Heart left ventricle (tissue), 16 donors: ENCODE results near the gene WNT5A. TPM values are rescaled to one million over a fixed set of nuclear protein-coding genes. Genes with fewer than 3 reads are reported as not detected.

Experiments used
- ATAC-seq, 4 donors: fragments of 200-7000 bp; cut with Tn5 transposase; one replicate each; pipeline ENCODE4 v1.9.1; 2020 to 2022; ENCODE audit warnings: moderate library complexity in 4 of 4, mild to moderate bottlenecking in 3 of 4, moderate number of reproducible peaks in 1 of 4
- DNase-seq, 5 donors: peaks; one replicate each; pipeline ENCODE4 v3.0.0-alpha.2; 2020
- H3K27ac ChIP-seq, 12 donors: fragments of 200-600 bp; sonication (generic) in 4 of 12; one replicate each; pipeline versions ENCODE4 v1.5.0 to v1.8.0; 2016 to 2022; ENCODE audit warnings: mild to moderate bottlenecking in 2 of 12
- H3K27me3 ChIP-seq, 9 donors: fragments of 200-600 bp; sonication (generic) in 2 of 9; one replicate each; pipeline versions ENCODE4 v1.5.1 to v1.8.0; 2016 to 2022; ENCODE audit warnings: mild to moderate bottlenecking in 3 of 9
- H3K36me3 ChIP-seq, 9 donors: fragments of 200-600 bp; sonication (generic) in 2 of 9; one replicate each; pipeline versions ENCODE4 v1.5.0 to v1.8.0; 2018 to 2022; ENCODE audit warnings: mild to moderate bottlenecking in 2 of 9
- H3K4me1 ChIP-seq, 12 donors: fragments of 200-600 bp; sonication (generic) in 4 of 12; one replicate each; pipeline versions ENCODE4 v1.5.0 to v1.8.0; 2016 to 2022; ENCODE audit warnings: mild to moderate bottlenecking in 3 of 12
- H3K4me3 ChIP-seq, 12 donors: fragments of 200-600 bp; sonication (generic) in 4 of 12; one replicate each; pipeline versions ENCODE4 v1.5.0 to v1.8.0; 2017 to 2022; ENCODE audit warnings: mild to moderate bottlenecking in 9 of 12, moderate library complexity in 4 of 12
- H3K9me3 ChIP-seq, 12 donors: fragments of 200-600 bp; sonication (generic) in 4 of 12; one replicate each; pipeline versions ENCODE4 v1.5.0 to v1.8.0; 2016 to 2022; ENCODE audit warnings: mild to moderate bottlenecking in 1 of 12
- CTCF ChIP-seq, 12 donors: fragments of 200-600 bp; sonication (generic) in 4 of 12; IDR thresholded peaks; one replicate each; pipeline versions ENCODE4 v1.5.0 to v1.8.0; 2018 to 2022; ENCODE audit warnings: antibody characterized with exemption in 12 of 12, mild to moderate bottlenecking in 5 of 12
- POLR2A ChIP-seq, 2 donors: fragments of 450-650 bp; IDR thresholded peaks; one replicate each; pipeline ENCODE4 v1.6.1; 2017; ENCODE audit warnings: antibody characterized with exemption in 2 of 2, mild to moderate bottlenecking in 2 of 2, moderate library complexity in 2 of 2
- WGBS, 4 donors: extraction: QIAGEN DNeasy Blood & Tissue Kit in 2 of 4; methylation state at CpG; one replicate each; pipeline versions ENCODE4 v1.1.5 to v1.1.7; 2013 to 2018; 5-methylcytosine and 5-hydroxymethylcytosine counted together
- intact Hi-C, 10 donors: fragments of 100-400 bp; cut with DNase I; formaldehyde crosslinking; loops; one replicate each; pipeline versions ENCODE4 v1.11.1 to v1.14.2; 2022
- polyA plus RNA-seq, 2 donors: library from polyadenylated mRNA; stranded (reverse); fragments of 200-250 nt; gene quantifications; one replicate each; pipeline ENCODE4 v1.2.3, GENCODE V29; 2013
- total RNA-seq, 9 donors: library from RNA; depleted of rRNA in 2 of 9; stranded (reverse); fragments of >200 nt in 2 of 9; fragmentation: NEBNext Ultra II Directional in 3 of 9; extraction: Animal tissue kit (Norgen Biotek cat#: 25700) in 3 of 9; gene quantifications; one replicate each; pipeline versions ENCODE4 v1.1.0 to v1.2.4, GENCODE V29; 2016 to 2023
- donor health status: ischemic (EF 13 %, LVEDD 7.1; RV severe dilation, severe dysfunction).
- donor health status: healthy with polysubstance abuse.
- donor health status: DM: no; HTN: yes; CAD: no.
- donor health status: DM: no; HTN: no; CAD: no.
- donor health status: ischemic (EF 25% LVEDD 6.9; RV normal size, moderate dysfunction).
- donor health status: ischemic (EF 25% LVEDD 5.7; RV mildly dilated, moderate dysfunction).
- donor health status: healthy.
- donor health status: DM: yes; HTN: yes; CAD: no.
- donor health status: ischemic (EF 35%, LVEDD 5.7; RV mildly dilated, moderate dysfunction).
- donor health status: nonischemic (EF 11% LVEDD 7.7; RV severe dilation, severe dysfunction).
- donor health status: DM: yes; HTN: yes; CAD: no.
- donor health status: PGD.
- donor health status: ischemic (EF 29% LVEDD 5.4; RV normal size, mild dysfunction).
- donor health status: nonischemic (EF 23%, LVEDD 6.1; RV moderate dilation, normal function).

WNT5A gene
- total and polyA plus RNA-seq, 11 donors, result 0.35 to 7.4 (median 3.2) TPM

- WGBS, 4 donors, result 80 to 85% (median 83%) methylated on average over 6 of the region's 6 CpGs
- H3K27ac ChIP-seq, result no peak overlapping the region
- no peak for ATAC-seq
- DNase-seq, result no peak
- intact Hi-C loops, result no loop called here
- no peaks in the 10 kb centered on the region for H3K36me3 ChIP-seq
- H3K4me3 ChIP-seq, result no peak overlapping the region
- peaks cover 0 to 13% (median 0%) of the 10 kb centered on the region in 9 donors for H3K27me3 ChIP-seq
- H3K4me1 ChIP-seq, result no peaks in the 10 kb centered on the region
- H3K9me3 ChIP-seq, result no peaks in the 10 kb centered on the region
- TF ChIP-seq CTCF (IDR thresholded peaks at IDR 0.05) (no peak), POLR2A (IDR thresholded peaks at IDR 0.05) (no peak)
Observed at GRCh38 chr3:55518451-55518850, 31.3 kb upstream of the WNT5A start.

- Histone ChIP-seq H3K36me3 (no peaks in the 10 kb centered on the region), H3K9me3 (no peaks in the 10 kb centered on the region), H3K4me3 (no peak overlapping the region), H3K27me3 (peaks cover 0 to 13% (median 0%) of the 10 kb centered on the region in 9 donors), H3K4me1 (no peaks in the 10 kb centered on the region), H3K27ac (no peak overlapping the region)
- intact Hi-C loops, result no loop called here
- no peak for ATAC-seq
- DNase-seq, result no peak
- TF ChIP-seq POLR2A (IDR thresholded peaks at IDR 0.05) (no peak), CTCF (IDR thresholded peaks at IDR 0.05) (no peak)
- WGBS, 4 donors, result 71 to 86% (median 78%) methylated on average over 10 of the region's 10 CpGs
Observed at GRCh38 chr3:55516392-55517030, 29.4 kb upstream of the WNT5A start.

- ATAC-seq, result no peak
- DNase-seq, result no peak
- WGBS, 4 donors, result 64 to 70% (median 68%) methylated on average over 14 of the region's 14 CpGs
Observed at GRCh38 chr3:55515550-55516246, 28.6 kb upstream of the WNT5A start.

More at GRCh38 chr3:55515550-55516246, 28.6 kb upstream of the WNT5A start:
- no peaks in the 10 kb centered on the region for H3K4me1 ChIP-seq
- no peaks in the 10 kb centered on the region for H3K36me3 ChIP-seq
- no peak for TF ChIP-seq POLR2A (IDR thresholded peaks at IDR 0.05)
- no peak for TF ChIP-seq CTCF (IDR thresholded peaks at IDR 0.05)
- intact Hi-C loops, result no loop called here
- H3K27me3 ChIP-seq, result peaks cover 0 to 13% (median 0%) of the 10 kb centered on the region in 9 donors
- no peak overlapping the region for H3K27ac ChIP-seq
- H3K9me3 ChIP-seq, result no peaks in the 10 kb centered on the region
- H3K4me3 ChIP-seq, result no peak overlapping the region
